Suprapubic skin (tissue), 4 donors: ENCODE measurements around the gene ZNF428.

Experiments
- CTCF ChIP-seq, 2 donors: fragments of 200-600 bp in 1 of 2; fragments of 450-650 bp in 1 of 2; sonication (generic) in 1 of 2; IDR thresholded peaks; one replicate each; pipeline ENCODE4 v1.5.1; 2016 to 2019; ENCODE audit warnings: antibody characterized with exemption in 2 of 2, mild to moderate bottlenecking in 1 of 2, moderate library complexity in 1 of 2
- EP300 ChIP-seq: sonication (generic); formaldehyde crosslinking; IDR thresholded peaks from one replicate; pipeline ENCODE4 v1.6.1; 2017; ENCODE audit warnings: antibody characterized with exemption
- POLR2A ChIP-seq, 2 donors: fragments of 450-650 bp; IDR thresholded peaks; one replicate each; pipeline ENCODE4 v1.6.1; 2017; ENCODE audit warnings: antibody characterized with exemption in 2 of 2, mild to moderate bottlenecking in 2 of 2, moderate library complexity in 2 of 2
- POLR2AphosphoS5 ChIP-seq, 3 donors: sonication (generic); formaldehyde crosslinking; IDR thresholded peaks; one replicate each; pipeline ENCODE4 v1.6.1; 2017; ENCODE audit warnings: antibody characterized with exemption in 3 of 3

DNA sequence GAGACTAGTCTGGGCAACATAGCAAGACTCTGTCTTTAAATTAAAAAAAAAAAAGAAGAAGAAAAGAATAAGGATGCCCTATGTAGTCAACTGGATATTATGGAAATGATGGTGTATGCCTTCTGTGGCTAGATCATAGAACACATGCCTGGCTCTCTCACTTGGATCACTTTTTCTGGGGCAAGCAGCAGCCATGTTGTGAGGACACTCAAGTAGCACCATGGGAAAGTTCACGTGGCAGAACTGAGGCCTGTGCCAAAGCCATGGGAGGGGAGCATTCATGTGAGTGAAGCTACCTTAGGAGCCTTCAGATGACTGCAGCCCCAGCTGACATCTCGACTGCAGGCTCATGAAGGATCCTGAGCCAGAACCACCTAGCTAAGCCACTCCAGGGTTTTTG lies 38.6 kb upstream of the ZNF428 start:
- TF ChIP-seq POLR2A (IDR thresholded peaks at IDR 0.05) (no peak), CTCF (IDR thresholded peaks at IDR 0.05) (no peak), EP300 (no peak), POLR2AphosphoS5 (IDR thresholded peaks at IDR 0.05) (no peak)
